GM08714 (cell line): ENCODE data around the gene UBE2E2.

Experiments
- H3K4me3 ChIP-seq: fragments of 200-500 bp; sonication (Bioruptor generic); 2 replicates; pipeline ENCODE4 v1.5.1; 2014; ENCODE audit warnings: mild to moderate bottlenecking, low read length, inconsistent platforms
- ZNF274 ChIP-seq: IDR thresholded peaks from 2 replicates; pipeline ENCODE4 v1.6.1; 2012; ENCODE audit warnings: mild to moderate bottlenecking, low read depth, low read length

The UBE2E2 gene

DNA sequence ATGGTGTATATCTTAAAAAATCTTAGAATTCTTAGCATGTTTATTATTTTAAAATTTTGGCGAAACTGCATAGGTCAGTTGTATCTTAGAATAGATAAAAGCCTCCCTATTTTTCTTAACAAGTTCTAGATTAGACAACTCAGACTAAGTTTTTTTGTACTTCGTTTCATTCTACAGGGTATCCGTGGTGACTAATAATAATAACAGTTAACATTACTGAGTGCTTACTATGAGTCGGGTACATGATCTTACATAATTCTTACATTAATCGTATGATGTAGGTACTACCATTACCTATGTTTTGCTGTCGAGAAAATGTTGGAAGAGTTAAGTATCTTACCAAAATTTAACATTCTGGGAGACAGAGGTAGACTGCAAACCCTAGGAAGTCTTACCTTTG is 60.7 kb downstream of the UBE2E2 start:
- H3K4me3 ChIP-seq = no peak overlapping the region
- TF ChIP-seq ZNF274 = no peak

DNA sequence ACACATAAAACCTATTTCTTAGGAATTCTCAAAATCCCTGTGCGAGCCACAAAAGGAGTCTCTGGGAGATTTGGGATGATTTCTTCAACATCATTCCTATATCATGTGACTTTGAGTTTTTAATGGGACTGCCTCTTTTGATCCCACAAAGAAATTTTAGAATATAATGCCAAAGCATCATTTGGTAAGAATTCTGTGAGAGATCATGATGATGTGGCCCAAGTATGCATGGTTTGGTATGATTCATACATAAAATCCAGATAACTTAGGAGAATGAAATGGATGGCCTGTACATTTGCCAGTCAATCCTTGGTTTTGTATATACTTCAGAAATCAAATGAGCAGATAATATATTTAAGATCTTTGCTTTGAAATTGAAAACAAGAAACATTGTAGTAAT is 61.3 kb downstream of the UBE2E2 start:
- no peak overlapping the region for H3K4me3 ChIP-seq
- TF ChIP-seq ZNF274 = no peak

DNA sequence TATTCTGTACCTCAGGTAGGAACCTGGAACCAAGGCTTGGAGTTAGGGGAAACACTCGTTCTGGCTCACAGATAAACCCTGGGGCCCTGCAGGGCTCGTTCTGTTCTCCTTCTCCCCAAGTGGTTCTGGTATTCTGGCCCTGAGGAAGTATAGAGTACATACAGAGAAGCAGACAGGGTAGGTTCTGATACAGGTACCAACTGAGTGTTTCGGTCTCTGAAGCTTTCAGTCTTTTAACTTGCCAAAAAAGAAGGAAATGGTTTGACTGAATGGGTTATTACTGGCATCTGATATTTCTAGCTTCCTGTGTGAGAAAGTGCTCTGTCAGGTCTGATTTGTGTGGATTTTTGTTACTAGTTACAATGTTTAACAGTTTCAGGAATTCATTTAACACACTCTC is 67.3 kb downstream of the UBE2E2 start:
- no peak overlapping the region for H3K4me3 ChIP-seq
- TF ChIP-seq ZNF274 = no peak

DNA sequence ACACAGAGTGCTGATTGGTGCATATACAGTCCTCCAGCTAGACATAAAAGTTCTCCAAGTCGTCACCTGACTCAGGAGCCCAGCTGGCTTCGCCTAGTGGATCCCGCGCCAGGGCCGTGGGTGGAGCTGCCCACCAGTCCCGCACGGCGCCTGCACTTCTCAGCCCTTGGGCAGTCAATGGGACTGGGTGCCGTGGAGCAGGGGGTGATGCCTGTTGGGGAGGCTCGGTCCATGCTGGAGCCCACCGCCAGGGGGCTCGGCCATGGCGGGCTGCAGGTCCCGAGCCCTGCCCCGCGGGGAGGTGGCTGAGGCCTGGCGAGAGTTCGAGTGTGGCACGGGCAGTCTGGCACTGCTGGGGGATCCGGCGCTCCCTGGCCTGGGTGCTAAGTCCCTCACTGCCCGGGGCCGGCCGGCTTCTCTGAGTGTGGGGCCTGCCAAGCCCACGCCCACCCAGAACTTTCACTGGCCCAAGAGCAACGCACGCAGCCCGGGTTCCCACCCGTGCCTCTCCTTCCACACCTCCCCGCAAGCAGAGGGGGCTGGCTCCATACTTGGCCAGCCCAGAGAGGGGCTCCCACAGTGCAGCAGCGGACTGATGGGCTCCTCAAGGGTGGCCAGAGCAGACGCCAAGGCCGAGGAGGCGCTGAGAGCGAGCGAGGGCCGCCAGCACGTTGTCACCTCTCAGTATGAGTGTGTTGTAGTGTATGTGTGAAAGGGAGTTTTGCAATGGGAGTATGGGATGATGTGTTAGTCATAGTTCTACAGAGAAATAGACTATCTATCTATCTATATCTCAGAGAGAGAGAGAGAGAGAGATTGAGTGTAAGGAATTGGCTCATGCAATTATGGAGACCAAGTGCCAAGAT is 69.0 kb downstream of the UBE2E2 start:
- no peak overlapping the region for H3K4me3 ChIP-seq
- TF ChIP-seq ZNF274 = no peak

DNA sequence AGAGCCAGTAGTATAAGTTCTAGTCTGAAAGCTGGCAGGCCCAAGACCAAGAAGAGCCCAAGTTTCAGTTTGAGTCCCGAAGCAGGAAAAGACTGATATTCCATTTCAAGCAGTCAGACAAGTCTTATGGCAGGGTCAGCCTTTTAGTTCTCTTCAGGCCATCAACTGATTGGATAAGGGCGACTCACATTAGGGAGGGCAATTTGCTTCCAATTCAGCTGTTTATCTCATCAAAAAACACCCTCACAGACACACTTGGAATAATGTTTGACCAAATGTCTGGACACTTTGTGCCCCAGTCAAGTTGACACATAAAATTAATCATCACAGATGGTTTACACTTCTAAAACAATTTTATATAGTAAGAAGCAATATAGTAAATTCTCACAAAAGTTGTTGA is 69.7 kb downstream of the UBE2E2 start:
- TF ChIP-seq ZNF274 = no peak
- H3K4me3 ChIP-seq = no peak overlapping the region

DNA sequence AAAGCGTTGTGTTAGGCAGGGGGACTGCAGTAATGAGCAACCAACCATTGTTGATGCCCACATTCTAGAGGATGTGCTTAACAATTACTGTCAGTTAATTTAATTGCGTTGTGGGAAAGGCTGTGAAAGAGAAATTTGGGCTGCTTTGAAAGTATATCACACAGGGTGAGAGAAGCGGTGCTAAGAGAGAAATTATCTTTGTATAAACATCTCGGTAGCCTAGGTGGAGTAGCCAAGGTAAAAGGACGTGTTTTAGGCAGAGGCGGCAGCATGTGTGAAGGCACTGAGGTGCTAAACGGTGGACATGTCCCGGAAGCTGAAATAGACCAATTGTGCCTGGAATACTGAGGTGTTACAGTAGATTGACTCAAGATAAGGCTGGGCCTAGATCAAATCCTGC is 71.9 kb downstream of the UBE2E2 start:
- TF ChIP-seq ZNF274 = no peak
- no peak overlapping the region for H3K4me3 ChIP-seq

DNA sequence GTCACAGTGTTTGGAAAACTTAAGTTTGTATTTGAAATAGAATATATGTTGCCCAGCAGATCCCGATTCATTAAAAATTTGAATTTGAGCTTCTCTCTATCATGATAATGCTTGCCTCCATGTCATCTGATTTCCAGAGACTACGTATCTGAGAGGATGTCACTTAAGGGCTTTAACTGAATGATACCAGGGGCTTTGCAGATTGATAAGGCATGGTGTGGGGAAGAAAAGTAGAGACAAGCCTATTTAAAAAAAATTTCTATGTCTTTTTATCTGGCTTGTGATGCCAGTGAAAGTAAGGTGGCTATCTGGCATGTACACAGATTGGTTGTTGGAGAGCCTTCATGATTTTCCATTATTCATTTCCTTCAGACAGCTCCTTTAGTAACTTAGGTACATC is 72.7 kb downstream of the UBE2E2 start:
- TF ChIP-seq ZNF274 = no peak
- no peak overlapping the region for H3K4me3 ChIP-seq

DNA sequence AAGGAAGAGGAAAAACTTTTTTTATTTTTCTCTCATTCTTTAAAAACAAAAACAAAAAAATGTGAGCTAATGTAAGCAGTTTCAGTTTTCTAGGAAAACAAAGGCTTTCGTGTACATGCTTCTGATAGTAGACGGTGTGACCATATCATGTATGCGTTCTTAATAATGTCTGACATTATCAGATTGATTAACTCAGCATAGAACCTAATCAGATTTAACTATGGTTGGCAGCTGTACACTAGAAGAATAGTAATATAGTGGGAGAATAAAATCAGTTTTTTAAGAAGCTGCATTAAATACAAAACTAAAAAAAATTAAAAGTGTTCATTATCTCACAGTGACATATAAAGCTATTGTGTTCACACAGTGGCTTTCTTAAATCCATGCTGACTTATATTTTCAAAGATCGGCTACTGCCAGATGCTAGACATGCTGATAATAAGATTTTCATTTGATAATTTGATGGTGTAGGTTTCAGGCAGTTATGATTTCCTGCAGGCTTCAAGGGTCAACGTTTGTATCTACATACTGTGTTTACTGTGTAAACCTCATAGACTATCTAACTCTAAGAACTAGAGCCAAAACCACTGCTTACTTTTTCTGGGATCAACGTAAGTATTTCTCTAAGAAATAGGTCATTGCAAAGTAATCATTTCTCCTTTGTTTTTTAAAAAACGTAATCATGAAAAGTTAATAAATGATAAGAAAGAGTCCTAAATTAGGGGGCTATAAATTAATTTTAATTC is 74.0 kb downstream of the UBE2E2 start:
- no peak for TF ChIP-seq ZNF274
- no peak overlapping the region for H3K4me3 ChIP-seq

DNA sequence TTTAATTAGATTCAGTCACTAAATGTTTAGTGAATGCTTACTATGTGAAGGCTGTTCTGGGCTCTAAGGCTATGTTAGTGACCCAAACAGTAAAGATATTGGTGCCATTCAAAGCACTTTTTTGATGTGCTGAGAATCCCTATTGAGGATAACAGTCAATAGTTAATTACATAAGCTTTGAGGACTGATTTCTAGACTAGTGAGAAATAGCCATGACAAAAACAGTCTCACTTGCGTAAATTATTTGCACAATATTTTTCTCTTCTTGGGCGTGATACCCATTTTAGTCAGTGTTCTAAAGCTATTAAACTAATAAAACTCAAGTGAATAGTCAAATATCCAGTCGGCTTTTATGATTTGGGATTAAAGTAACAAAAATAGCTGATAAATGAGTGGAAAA is 74.6 kb downstream of the UBE2E2 start:
- H3K4me3 ChIP-seq = no peak overlapping the region
- no peak for TF ChIP-seq ZNF274

DNA sequence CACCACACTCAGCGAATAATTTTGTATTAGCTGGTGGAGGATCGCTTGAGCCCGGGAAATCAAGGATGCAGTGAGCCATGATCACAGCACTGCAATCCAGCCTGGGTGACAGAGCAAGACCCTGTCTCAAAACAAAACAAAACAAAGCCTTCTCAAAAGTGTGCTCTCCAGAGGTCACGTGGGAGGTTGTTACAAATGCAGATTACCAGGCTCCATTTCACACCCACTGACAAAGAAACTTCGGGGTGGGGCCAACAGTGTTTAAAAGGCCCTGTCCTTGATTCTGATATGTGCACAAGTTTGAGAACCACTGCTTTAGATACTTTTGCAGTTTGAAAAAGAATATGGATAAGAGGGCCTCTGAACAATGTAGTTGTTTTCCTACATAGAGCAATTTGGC is 80.5 kb downstream of the UBE2E2 start:
- no peak for TF ChIP-seq ZNF274
- no peak overlapping the region for H3K4me3 ChIP-seq

DNA sequence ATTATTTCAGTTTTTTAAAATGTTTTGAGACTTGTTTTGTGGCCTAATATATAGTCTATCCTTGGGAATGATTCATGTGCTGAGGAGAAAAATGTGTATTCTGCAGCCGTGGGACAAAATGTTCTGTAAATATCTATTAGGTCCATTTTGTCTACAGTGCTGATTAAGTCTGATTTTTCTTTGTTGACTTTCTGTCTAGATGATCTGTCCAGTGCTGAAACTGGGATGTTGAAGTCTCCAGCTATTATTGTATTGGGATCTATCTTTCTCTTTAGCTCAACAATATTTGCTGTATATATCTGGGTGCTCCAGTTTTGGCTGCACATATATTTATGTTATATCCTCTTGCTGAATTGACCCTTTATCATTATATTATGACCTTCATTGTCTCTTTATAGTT is 85.2 kb downstream of the UBE2E2 start:
- TF ChIP-seq ZNF274 = no peak
- H3K4me3 ChIP-seq = no peak overlapping the region

DNA sequence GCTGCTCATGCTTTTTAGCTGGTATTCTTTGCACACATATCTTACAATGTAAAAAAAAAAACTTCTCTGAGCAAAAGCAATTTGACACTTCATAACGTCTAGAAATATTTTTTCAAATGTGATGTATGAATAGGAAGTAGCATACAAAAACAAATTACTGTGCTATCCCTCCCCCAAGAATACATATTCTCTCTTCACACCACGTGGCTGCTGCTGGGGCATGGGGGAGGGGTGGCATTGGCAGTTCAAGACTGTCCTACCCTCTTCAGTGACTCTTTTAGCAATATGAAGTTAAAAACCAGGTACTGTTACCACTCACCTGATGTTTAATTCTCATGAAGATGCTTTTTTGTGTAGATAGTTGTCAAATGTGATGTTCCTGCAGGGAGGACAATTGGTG is 85.6 kb downstream of the UBE2E2 start:
- TF ChIP-seq ZNF274 = no peak
- H3K4me3 ChIP-seq = no peak overlapping the region

DNA sequence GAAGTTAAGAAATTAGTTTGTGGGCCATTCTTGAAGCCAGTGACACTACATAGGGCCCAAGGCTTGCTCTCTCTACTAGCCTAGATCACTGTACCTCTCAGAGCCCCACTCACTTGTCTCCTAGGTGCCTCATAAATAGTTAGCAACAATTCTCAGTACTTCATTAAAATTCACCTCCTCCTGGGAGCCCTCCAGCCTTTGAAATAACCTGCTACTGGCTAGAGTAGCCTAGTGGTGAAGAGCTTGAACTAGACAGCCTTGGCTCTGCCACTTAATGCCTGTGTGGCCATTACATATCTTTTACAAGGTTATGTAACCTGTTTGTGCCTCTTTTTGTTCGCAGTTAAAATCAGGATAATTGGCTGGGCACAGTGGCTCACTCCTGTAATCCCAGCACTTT is 89.3 kb downstream of the UBE2E2 start:
- no peak for TF ChIP-seq ZNF274
- H3K4me3 ChIP-seq = no peak overlapping the region

DNA sequence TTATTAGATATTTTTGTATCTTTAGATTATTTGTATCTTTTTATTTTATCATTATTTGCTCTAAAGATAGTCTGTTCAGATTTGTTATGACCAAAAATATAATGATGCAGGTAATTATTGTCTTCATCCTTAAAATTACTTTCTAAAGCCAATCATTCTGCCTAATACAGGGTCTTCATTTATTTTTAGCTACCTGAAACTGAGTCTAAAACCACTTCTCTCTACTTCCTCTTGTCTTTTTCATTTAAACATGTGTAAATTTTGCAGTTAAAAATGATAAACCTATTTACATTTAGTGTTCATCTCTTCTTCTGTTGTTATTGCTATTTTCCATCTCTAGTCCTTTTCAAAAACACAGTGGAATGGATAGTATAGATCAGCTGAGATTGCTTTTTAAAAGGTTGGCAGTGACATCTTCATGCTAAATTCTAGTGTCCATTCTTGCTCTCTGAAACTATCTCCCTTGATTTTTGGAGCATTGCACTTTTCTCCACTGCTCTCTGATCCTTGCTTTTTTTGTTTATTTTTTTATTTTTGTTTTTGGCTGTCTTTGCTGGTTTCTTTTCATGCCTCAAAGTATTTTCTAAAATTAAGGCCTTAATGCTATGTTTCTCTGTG is 91.8 kb downstream of the UBE2E2 start:
- TF ChIP-seq ZNF274 = no peak
- H3K4me3 ChIP-seq = no peak overlapping the region

DNA sequence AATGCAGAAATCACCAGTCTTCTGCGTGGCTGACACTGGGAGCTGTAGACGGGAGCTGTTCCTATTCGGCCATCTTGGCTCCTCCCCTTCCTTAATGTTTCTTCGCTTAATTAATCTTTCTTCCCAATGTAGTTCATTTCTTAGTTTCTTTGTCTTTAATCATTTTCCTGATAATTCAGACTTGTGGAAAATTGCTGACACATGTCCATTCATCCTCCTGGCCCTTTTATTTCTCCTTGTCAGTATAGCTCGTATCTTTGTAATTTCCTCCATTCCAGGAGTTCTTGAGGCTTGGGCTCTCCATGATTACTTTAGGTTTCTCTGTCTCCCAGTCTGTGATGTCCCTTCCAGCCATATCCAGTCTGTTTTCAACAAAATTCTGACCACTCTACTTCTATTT is 98.7 kb downstream of the UBE2E2 start:
- no peak for TF ChIP-seq ZNF274

More for the DNA sequence above, 98.7 kb downstream of the UBE2E2 start:
- no peak overlapping the region for H3K4me3 ChIP-seq
